ENCODE results near the gene PIPOX. TPM values are rescaled to one million over a fixed set of nuclear protein-coding genes. Genes with fewer than 3 reads are reported as not detected.

PIPOX gene
- total RNA-seq, 6 experiments from 2014 or later = 167 to 322 (median 226) TPM

DNA sequence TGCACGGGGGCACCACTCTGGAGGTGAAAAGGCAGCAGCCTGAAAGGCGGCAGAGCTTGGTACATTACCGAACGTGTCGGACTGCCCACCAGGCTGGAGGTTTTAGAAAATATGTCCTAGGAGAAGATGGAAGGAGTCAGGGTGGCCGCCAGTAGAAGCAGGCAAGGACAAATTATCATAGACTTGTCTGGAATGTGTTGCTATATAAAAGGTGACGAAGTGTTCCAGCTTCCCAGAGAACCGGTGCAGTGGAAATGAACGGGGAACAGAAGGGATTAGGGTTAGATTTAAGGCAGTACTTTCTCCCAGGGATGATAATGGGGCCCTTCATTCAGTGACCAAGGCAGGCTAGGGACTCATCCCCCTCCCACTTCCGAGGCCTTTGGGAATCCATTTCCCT, 27.4 kb downstream of the PIPOX start:
- ATAC-seq (no peak), DNase-seq (no peak)
- WGBS (ENCODE audit: insufficient coverage, low coverage, low lambda C conversion rate, missing lambda C conversion rate) = 77% methylated on average over 7 of the region's 10 CpGs
- Histone ChIP-seq H3K4me1 (no peaks in the 10 kb centered on the region), H3K36me3 (no peaks in the 10 kb centered on the region), H3K9me3 (no peaks in the 10 kb centered on the region), H3K27ac (no peak overlapping the region), H3K4me3 (no peak overlapping the region), H3K27me3 (no peaks in the 10 kb centered on the region)
- intact Hi-C loops (cut with DNase I) = no loop called here
- TF ChIP-seq, protein P1, sequence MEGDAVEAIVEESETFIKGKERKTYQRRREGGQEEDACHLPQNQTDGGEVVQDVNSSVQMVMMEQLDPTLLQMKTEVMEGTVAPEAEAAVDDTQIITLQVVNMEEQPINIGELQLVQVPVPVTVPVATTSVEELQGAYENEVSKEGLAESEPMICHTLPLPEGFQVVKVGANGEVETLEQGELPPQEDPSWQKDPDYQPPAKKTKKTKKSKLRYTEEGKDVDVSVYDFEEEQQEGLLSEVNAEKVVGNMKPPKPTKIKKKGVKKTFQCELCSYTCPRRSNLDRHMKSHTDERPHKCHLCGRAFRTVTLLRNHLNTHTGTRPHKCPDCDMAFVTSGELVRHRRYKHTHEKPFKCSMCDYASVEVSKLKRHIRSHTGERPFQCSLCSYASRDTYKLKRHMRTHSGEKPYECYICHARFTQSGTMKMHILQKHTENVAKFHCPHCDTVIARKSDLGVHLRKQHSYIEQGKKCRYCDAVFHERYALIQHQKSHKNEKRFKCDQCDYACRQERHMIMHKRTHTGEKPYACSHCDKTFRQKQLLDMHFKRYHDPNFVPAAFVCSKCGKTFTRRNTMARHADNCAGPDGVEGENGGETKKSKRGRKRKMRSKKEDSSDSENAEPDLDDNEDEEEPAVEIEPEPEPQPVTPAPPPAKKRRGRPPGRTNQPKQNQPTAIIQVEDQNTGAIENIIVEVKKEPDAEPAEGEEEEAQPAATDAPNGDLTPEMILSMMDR (IDR thresholded peaks at IDR 0.05) = no peak

DNA sequence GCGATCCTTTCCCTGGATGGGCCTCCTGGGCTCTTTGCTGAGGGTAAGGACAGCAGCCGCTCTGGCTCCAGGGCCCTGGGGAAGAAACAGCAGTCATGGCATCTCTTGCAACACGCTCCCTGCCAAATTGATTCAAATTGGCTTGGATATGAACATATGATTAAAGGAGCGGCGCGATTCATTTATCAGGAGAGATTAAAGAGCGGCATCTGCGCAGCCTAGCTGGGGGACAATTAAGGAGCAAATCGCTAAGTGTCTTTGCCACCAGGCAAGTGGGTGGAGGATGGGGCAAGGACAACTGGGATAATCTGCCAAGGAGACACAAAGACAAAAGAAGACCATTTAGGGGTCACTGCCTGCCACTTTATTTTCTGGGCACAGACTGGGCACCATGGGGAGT, 27.8 kb downstream of the PIPOX start:
- TF ChIP-seq POLR2A (IDR thresholded peaks at IDR 0.05) = no peak
- TF ChIP-seq, protein P1 (IDR thresholded peaks at IDR 0.05) = no peak
- no peak for DNase-seq
- Histone ChIP-seq H3K4me1 (no peaks in the 10 kb centered on the region), H3K36me3 (no peaks in the 10 kb centered on the region), H3K4me3 (no peak overlapping the region), H3K27ac (no peak overlapping the region), H3K27me3 (no peaks in the 10 kb centered on the region), H3K9me3 (no peaks in the 10 kb centered on the region)
- WGBS (ENCODE audit: insufficient coverage, low coverage, low lambda C conversion rate, missing lambda C conversion rate) = 51% methylated on average over 8 of the region's 9 CpGs
- intact Hi-C loops (cut with DNase I) = no loop called here
- no peak for ATAC-seq

DNA sequence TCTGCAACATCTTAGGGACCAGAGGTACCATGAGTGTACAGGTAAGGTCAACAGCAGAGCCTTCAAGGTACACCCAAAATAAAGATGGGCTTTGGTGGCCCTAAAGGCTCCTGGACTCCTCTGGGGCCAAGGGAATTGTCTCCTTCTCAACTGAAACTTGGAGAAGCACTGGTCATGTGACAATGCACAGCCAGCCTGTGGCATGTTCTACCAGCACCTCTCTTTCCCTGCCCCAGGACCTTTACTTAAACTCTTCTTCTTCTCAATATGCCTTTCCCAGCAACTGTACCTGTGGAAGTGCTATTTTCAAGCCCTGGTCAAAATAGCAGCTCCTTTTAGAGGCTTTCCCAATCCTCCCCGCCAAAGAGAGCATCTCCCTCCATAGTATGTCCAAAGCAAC, 28.4 kb downstream of the PIPOX start:
- ATAC-seq (no peak), DNase-seq (no peak)
- H3K4me3 ChIP-seq = no peak overlapping the region
- intact Hi-C loops (cut with DNase I) = no loop called here
- H3K4me1 ChIP-seq = no peaks in the 10 kb centered on the region
- H3K9me3 ChIP-seq = no peaks in the 10 kb centered on the region
- TF ChIP-seq POLR2A (IDR thresholded peaks at IDR 0.05) = no peak
- no peaks in the 10 kb centered on the region for H3K27me3 ChIP-seq
- H3K27ac ChIP-seq = no peak overlapping the region
- WGBS (ENCODE audit: insufficient coverage, low coverage, low lambda C conversion rate, missing lambda C conversion rate) = 85% methylated on average over 1 of the region's 1 CpG
- no peaks in the 10 kb centered on the region for H3K36me3 ChIP-seq

DNA sequence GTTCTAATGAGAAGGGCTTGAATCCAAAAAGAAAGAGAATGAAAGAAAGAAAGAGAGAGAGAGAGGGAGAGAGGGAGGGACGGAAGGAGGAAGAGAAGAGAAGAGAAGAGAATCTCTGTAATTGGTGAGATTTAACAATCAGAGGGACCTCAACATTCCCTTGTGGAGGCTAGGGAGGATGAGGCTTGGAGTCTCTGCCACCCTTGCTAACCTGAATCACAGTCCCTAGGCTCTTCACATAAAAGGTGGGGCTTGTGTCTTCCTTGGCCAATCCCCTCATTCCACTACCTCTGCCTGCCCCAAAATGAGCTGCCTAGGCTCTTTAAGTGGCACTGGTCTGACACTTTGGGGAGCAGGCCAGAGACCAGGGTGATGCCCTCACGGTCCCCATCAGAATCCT, 30.1 kb downstream of the PIPOX start:
- WGBS (ENCODE audit: insufficient coverage, low coverage, low lambda C conversion rate, missing lambda C conversion rate) = 86% methylated on average over 2 of the region's 2 CpGs
- ATAC-seq = no peak
- H3K4me3 ChIP-seq = no peak overlapping the region

DNA sequence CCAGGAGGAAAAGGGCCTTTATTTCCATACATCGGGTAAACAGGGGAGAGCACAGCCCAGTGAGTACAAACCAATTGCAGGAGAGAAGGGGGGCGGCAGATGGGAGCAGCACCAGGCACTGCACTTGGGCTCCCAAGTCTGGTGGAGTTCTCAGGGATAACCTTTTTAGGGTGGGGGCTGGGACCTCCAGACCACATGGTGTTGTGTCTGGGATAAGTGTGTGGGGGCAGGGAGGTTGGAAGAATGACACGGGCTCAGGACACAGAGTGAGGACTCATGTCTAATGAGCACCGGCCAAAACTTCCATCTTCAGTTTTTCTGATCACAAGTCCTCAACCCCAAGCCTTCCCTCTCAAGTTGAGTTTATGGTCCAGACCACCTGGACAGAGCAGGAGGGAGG, 30.6 kb downstream of the PIPOX start:
- WGBS (ENCODE audit: insufficient coverage, low coverage, low lambda C conversion rate, missing lambda C conversion rate) = 62% methylated on average over 3 of the region's 4 CpGs
- no peak for DNase-seq
- ATAC-seq = no peak

More for the DNA sequence above, 30.1 kb downstream of the PIPOX start:
- Histone ChIP-seq H3K27ac (no peak overlapping the region), H3K36me3 (peaks cover 0 to under 1% (median 0%) of the 10 kb centered on the region in 4 donors), H3K4me1 (peaks cover 0 to 9% (median 0%) of the 10 kb centered on the region in 4 donors), H3K9me3 (no peaks in the 10 kb centered on the region), H3K27me3 (no peaks in the 10 kb centered on the region)
- TF ChIP-seq, protein P1 (IDR thresholded peaks at IDR 0.05) = no peak
- no peak for TF ChIP-seq POLR2A (IDR thresholded peaks at IDR 0.05)
- DNase-seq = no peak
- intact Hi-C loops (cut with DNase I) = no loop called here

More for the DNA sequence above, 30.6 kb downstream of the PIPOX start:
- Histone ChIP-seq H3K4me3 (no peak overlapping the region), H3K36me3 (peaks cover 0 to 5% (median 0%) of the 10 kb centered on the region in 4 donors), H3K4me1 (peaks cover 0 to 9% (median 0%) of the 10 kb centered on the region in 4 donors), H3K27me3 (no peaks in the 10 kb centered on the region), H3K9me3 (no peaks in the 10 kb centered on the region), H3K27ac (no peak overlapping the region)
- intact Hi-C loops (cut with DNase I) = no loop called here
- TF ChIP-seq, protein P1 (IDR thresholded peaks at IDR 0.05) = no peak
- TF ChIP-seq POLR2A (IDR thresholded peaks at IDR 0.05) = no peak

Data from right lobe of liver (tissue), 6 donors.